Brain microvascular endothelial cell (primary cell): Measurements from ENCODE around the gene LIFR.
A peak's percentile ranks its signal among the peaks of the same experiment; 100 is the strongest.

ENCODE experiments used
- DNase-seq: peaks from one replicate; pipeline ENCODE4 v3.0.0-alpha.2; 2020
- H3K27ac ChIP-seq: fragments of 250-450 bp; sonication (Bioruptor Pico); 2 replicates; pipeline ENCODE4 v1.5.1; 2020; ENCODE audit warnings: mild to moderate bottlenecking, moderate library complexity
- H3K27me3 ChIP-seq: fragments of 250-450 bp; sonication (Bioruptor Pico); replicated peaks from 2 replicates; pipeline ENCODE4 v1.5.1; 2020; ENCODE audit warnings: mild to moderate bottlenecking
- H3K36me3 ChIP-seq: fragments of 250-450 bp; sonication (Bioruptor Pico); replicated peaks from 2 replicates; pipeline ENCODE4 v1.5.1; 2020; ENCODE audit warnings: mild to moderate bottlenecking
- H3K4me3 ChIP-seq: 2 replicates; pipeline ENCODE4 v1.5.1; 2011; ENCODE audit warnings: low read depth, mild to moderate bottlenecking, control low read depth, low read length, moderate library complexity
- CTCF ChIP-seq: IDR thresholded peaks from 2 replicates; pipeline ENCODE4 v1.5.1; 2011; ENCODE audit warnings: low read depth, mild to moderate bottlenecking, moderate library complexity, low read length, control low read depth, inconsistent platforms; ENCODE audit errors: missing control alignments
- in situ Hi-C: cut with HindIII; loops from 2 replicates; pipeline ENCODE4 v1.10.0; 2017; ENCODE audit warnings: low sequenced_read_pairs, low pct_ligation_motif_present

LIFR gene

GRCh38 chr5:38595132-38595745 lies 38.8 kb upstream of the LIFR start:
- H3K4me3 ChIP-seq: no peak overlapping the region
- no peaks in the 10 kb centered on the region for H3K27me3 ChIP-seq
- H3K27ac ChIP-seq: no peak overlapping the region
- no peaks in the 10 kb centered on the region for H3K36me3 ChIP-seq
- in situ Hi-C loops: no loop called here
- TF ChIP-seq CTCF: no peak
- DNase-seq: peak; percentile 50

DNA sequence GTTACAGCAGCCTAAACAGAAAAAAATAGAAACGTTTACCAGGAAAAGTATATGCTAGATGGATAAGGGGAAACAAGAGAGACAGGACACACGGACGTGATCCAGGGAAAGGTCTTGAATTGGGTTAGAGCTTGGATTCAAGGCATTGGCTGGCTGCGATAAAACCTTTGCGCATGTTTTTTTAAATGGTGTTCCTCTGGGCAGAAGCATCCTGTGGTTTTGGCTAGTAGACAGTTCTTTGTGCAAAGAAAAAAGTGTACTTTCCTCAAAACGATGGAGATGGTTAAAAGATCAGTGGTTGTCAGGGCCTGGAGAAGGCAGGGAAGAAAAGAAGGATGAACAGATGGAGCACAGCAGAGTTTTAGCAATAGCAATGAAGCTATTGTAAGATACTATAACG lies 37.5 kb upstream of the LIFR start:
- no peaks in the 10 kb centered on the region for H3K27me3 ChIP-seq
- in situ Hi-C loops: no loop called here
- TF ChIP-seq CTCF: no peak
- no peak overlapping the region for H3K4me3 ChIP-seq
- no peaks in the 10 kb centered on the region for H3K36me3 ChIP-seq
- no peak for DNase-seq
- no peak overlapping the region for H3K27ac ChIP-seq

GRCh38 chr5:38591523-38591849 lies 35.0 kb upstream of the LIFR start:
- H3K36me3 ChIP-seq: no peaks in the 10 kb centered on the region
- no peaks in the 10 kb centered on the region for H3K27me3 ChIP-seq
- no peak overlapping the region for H3K4me3 ChIP-seq
- in situ Hi-C loops: no loop called here
- TF ChIP-seq CTCF: no peak
- no peak for DNase-seq
- no peak overlapping the region for H3K27ac ChIP-seq

DNA sequence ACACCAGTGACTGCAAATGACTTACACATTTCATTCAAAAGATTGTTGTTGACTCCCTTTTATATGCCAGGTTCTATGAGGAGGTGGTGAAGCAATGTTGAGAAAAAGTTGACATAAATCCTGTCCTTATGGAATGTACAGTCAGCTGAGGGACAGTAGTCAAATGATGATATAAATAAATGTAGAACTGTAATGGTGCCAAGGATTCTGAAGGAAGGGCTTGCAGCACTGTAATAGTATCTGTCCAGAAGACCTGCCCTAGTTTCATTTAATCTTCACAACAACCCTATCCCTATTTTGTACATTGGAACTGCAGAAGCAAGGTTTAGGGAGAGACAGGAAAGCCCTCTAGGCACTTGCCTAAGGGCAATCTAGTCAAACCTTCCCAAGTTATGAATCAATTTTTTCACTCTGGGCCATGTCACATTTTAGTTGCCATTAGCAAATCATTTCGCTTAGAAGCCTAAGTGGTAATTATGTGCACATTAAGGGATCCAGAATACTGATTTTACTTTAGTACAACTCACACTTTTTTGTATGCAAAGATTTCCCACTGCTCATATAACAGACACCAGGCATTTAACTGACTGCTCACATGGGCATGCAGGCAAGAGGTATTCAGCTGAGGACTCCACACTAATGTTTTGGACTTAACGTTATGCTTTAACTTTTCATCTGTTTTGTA lies 34.5 kb upstream of the LIFR start:
- no peak overlapping the region for H3K27ac ChIP-seq
- DNase-seq: no peak
- in situ Hi-C loops: no loop called here
- no peak overlapping the region for H3K4me3 ChIP-seq
- H3K27me3 ChIP-seq: no peaks in the 10 kb centered on the region
- H3K36me3 ChIP-seq: no peaks in the 10 kb centered on the region
- TF ChIP-seq CTCF: no peak

GRCh38 chr5:38589629-38590028 lies 33.2 kb upstream of the LIFR start:
- H3K27me3 ChIP-seq: no peaks in the 10 kb centered on the region
- H3K36me3 ChIP-seq: no peaks in the 10 kb centered on the region
- no peak for DNase-seq
- no peak for TF ChIP-seq CTCF
- in situ Hi-C loops: no loop called here
- H3K27ac ChIP-seq: no peak overlapping the region
- no peak overlapping the region for H3K4me3 ChIP-seq

GRCh38 chr5:38585816-38586215 lies 29.4 kb upstream of the LIFR start:
- Histone ChIP-seq H3K4me3 (no peak overlapping the region), H3K36me3 (no peaks in the 10 kb centered on the region), H3K27me3 (no peaks in the 10 kb centered on the region), H3K27ac (no peak overlapping the region)
- in situ Hi-C loops: no loop called here
- no peak for DNase-seq
- TF ChIP-seq CTCF: no peak
